Activated B cell treated with CpG ODN at 0.5 μM for 24 hours (primary cell): Measurements from ENCODE around the gene VTI1B. TPM values are rescaled to one million over a fixed set of nuclear protein-coding genes. Genes with fewer than 3 reads are reported as not detected.
"Not testable (repeated sequence)": the region's sequence is repeated elsewhere in the genome, so short reads cannot be mapped to it uniquely, and the experiment has no call there.

ENCODE experiments used
- ATAC-seq: fragments of 200-7000 bp; cut with Tn5 transposase; one replicate; pipeline ENCODE4 v1.10.0; 2021; ENCODE audit warnings: low read depth, mild to moderate bottlenecking, moderate library complexity
- CTCF ChIA-PET: fragments of 350-600 bp; sonication (Branson Sonifier 250); formaldehyde crosslinking; loops from one replicate; lab custom pipeline; 2021; ENCODE audit warnings: antibody characterized with exemption; lab: Charles Lee
- POLR2A ChIA-PET: fragments of 350-600 bp; sonication (Branson Sonifier 250); formaldehyde crosslinking; loops from one replicate; lab custom pipeline; 2021; ENCODE audit warnings: antibody characterized with exemption; lab: Charles Lee
- DNase-seq: peaks from one replicate; pipeline ENCODE4 v3.0.0; 2022
- H3K27ac Mint-ChIP-seq: one replicate; pipeline ENCODE4 v1.8.0; 2020; ENCODE audit warnings: mixed read lengths
- H3K27me3 Mint-ChIP-seq: one replicate; pipeline ENCODE4 v1.8.0; 2021; ENCODE audit warnings: mixed read lengths
- H3K36me3 Mint-ChIP-seq: one replicate; pipeline ENCODE4 v1.8.0; 2021; ENCODE audit warnings: low read depth, mixed read lengths
- H3K4me1 Mint-ChIP-seq: one replicate; pipeline ENCODE4 v1.8.0; 2021; ENCODE audit warnings: mixed read lengths
- H3K4me3 Mint-ChIP-seq: one replicate; pipeline ENCODE4 v1.8.0; 2020; ENCODE audit warnings: mild to moderate bottlenecking, mixed read lengths
- H3K9me3 Mint-ChIP-seq: one replicate; pipeline ENCODE4 v1.8.0; 2020; ENCODE audit warnings: mixed read lengths
- intact Hi-C: fragments of 100-400 bp; cut with micrococcal nuclease; formaldehyde crosslinking; loops from one replicate; pipeline ENCODE4 v1.15.1; 2024
- total RNA-seq: library from RNA; stranded (reverse); gene quantifications from 2 replicates; pipeline ENCODE4 v1.2.3, GENCODE V29; 2022
- TF ChIP-seq, protein P1 (sequence below): fragments of 200-600 bp; IDR thresholded peaks from one replicate; pipeline ENCODE4 v1.8.0; 2022; ENCODE audit warnings: antibody characterized with exemption, mild to moderate bottlenecking

VTI1B gene, protein sequence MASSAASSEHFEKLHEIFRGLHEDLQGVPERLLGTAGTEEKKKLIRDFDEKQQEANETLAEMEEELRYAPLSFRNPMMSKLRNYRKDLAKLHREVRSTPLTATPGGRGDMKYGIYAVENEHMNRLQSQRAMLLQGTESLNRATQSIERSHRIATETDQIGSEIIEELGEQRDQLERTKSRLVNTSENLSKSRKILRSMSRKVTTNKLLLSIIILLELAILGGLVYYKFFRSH
- total RNA-seq, result 76.3 and 78.9 TPM in 2 replicates

DNA sequence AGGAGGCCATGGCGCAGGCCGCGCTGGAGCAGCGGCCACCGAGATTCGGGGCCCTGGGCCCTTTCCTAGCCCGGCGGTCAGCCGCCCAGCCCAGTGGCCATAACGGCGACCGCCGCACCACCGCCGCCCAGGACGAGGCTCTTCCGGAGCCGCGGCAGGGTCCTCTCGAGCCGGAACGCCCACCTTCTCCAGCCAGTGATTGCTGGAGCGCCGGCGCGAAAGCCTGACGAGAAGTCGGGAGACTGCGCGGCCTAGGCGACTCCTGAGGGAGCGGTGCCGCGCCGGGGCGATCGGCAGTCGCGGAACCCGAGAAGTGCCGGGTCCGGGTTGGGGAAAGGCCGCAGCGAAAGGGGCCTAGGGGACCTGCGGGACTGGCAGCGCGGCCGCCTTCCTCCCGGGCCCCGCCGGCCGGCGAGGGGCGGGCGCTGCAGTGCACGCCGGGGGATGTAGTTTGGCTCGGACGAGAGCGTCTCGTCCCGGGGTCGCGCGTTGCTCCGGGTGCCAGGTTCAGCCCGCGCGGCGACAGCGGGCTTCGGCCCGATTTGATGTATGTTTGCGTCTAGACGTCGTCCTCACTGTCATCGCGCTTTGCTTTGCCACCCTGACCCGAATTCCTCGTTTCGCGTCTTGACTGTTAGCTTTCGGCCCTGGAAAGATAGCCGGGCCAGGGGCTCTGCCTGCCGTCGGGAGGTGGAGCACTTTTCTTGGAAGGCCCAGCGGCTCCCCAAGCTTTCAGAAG, at the start of gene VTI1B:
TSS of gene VTI1B (minus strand) at position 153 of the 739 bp plus-strand sequence. CDS start at position 10, 143 bp downstream.
- Mint-ChIP-seq H3K27me3 (no peaks in the 10 kb centered on the region), H3K4me1 (peaks cover 36% of the 10 kb centered on the region), H3K9me3 (no peaks in the 10 kb centered on the region), H3K4me3 (peak within 1 kb of the TSS; percentile 89), H3K36me3 (peaks cover 19% of the 10 kb centered on the region), H3K27ac (peak within 1 kb of the TSS; percentile 89)
- ATAC-seq, result peak; percentile 93
- POLR2A ChIA-PET, result interaction anchor here (0.6 to 2.6 kb wide), 8 partner anchors 20 to 315 kb away, joined by 3 to 21 read pairs (median 7); partner anchors contain the start of genes ARG2, ATP6V1D, EIF2S1 and PIGH
- peak; percentile 86 for DNase-seq
- intact Hi-C loops, result loop anchor here (1.0 to 2.0 kb wide), 6 partner anchors 21 to 314 kb away; partner anchors contain the start of genes ARG2, EIF2S1, PIGH and RDH11
- CTCF ChIA-PET, result interaction anchor here (0.9 to 1.1 kb wide), 2 partner anchors 19 to 90 kb away, joined by 3 to 4 read pairs; no protein-coding TSS in a partner anchor
- TF ChIP-seq, protein P1, sequence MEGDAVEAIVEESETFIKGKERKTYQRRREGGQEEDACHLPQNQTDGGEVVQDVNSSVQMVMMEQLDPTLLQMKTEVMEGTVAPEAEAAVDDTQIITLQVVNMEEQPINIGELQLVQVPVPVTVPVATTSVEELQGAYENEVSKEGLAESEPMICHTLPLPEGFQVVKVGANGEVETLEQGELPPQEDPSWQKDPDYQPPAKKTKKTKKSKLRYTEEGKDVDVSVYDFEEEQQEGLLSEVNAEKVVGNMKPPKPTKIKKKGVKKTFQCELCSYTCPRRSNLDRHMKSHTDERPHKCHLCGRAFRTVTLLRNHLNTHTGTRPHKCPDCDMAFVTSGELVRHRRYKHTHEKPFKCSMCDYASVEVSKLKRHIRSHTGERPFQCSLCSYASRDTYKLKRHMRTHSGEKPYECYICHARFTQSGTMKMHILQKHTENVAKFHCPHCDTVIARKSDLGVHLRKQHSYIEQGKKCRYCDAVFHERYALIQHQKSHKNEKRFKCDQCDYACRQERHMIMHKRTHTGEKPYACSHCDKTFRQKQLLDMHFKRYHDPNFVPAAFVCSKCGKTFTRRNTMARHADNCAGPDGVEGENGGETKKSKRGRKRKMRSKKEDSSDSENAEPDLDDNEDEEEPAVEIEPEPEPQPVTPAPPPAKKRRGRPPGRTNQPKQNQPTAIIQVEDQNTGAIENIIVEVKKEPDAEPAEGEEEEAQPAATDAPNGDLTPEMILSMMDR, result no peak

DNA sequence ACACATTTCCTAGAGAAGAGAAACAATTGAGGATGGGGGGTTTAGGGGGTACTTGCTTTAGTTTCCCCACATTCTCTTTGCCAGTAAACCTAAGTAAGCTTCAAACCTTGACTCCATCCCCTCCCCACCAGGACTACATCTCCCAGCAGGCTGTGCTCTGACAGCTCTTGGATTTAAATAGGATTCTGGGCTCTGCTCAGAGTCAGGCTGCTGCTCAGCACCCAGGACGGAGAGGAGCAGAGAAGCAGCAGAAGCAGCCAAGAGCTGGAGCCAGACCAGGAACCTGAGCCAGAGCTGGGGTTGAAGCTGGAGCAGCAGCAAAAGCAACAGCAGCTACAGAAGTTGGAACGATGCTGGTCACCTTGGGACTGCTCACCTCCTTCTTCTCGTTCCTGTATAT, 47.9 kb upstream of the VTI1B start:
- no peak overlapping the region for H3K4me3 Mint-ChIP-seq
- TF ChIP-seq, protein P1, result no peak
- no peaks in the 10 kb centered on the region for H3K36me3 Mint-ChIP-seq
- DNase-seq, result no peak
- H3K27me3 Mint-ChIP-seq, result peaks cover 31% of the 10 kb centered on the region
- intact Hi-C loops, result no loop called here
- no peaks in the 10 kb centered on the region for H3K9me3 Mint-ChIP-seq
- POLR2A ChIA-PET, result no interaction called here
- peaks cover 5% of the 10 kb centered on the region for H3K4me1 Mint-ChIP-seq
- no peak overlapping the region for H3K27ac Mint-ChIP-seq
- ATAC-seq, result no peak
- CTCF ChIA-PET, result no interaction called here

DNA sequence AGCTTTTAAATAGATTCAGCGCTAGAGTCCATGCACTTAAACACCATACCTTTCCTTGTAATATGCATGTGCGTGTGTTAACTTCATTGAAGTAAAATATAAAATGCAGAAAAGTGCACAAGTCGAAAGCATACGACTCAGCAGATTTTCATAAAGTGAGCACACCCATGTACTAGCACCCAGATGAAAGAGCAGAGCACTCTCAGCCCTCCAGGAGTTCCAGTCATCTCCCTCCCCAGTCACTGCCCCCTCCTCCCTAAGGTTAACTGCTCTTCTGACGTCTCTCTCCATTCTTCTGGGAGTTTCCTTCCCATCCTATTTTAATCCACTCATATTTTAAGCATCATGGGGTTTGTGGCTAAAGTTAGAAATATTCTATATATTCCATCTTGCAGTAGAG, 47.4 kb upstream of the VTI1B start:
- intact Hi-C loops, result no loop called here
- TF ChIP-seq, protein P1, result no peak
- no peak overlapping the region for H3K27ac Mint-ChIP-seq
- no peak for ATAC-seq
- H3K9me3 Mint-ChIP-seq, result no peaks in the 10 kb centered on the region
- H3K27me3 Mint-ChIP-seq, result peaks cover 31% of the 10 kb centered on the region
- CTCF ChIA-PET, result interaction anchor here (1.4 kb wide), 1 partner anchor 17 kb away, joined by 4 read pairs; no protein-coding TSS in a partner anchor
- no peak for DNase-seq
- peaks cover 5% of the 10 kb centered on the region for H3K4me1 Mint-ChIP-seq
- H3K4me3 Mint-ChIP-seq, result no peak overlapping the region
- no peaks in the 10 kb centered on the region for H3K36me3 Mint-ChIP-seq
- POLR2A ChIA-PET, result no interaction called here

DNA sequence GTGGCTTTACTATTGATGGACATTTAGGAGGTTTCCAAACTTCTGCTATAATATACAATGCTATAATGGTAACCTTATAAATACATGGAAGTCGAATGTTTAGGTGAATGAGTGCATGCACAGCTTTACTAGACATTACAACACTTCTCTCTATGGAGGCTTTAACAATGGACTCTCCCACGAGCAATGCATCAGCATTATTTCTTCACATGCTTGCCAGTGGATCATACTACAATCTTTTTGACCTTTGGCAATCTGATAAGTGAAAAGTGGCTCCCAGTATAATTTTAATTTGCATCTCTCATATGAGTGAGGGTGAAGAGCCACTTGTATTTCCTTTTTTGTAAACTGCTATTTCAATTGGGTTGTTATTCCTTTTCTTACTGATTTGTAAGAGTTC, 45.4 kb upstream of the VTI1B start:
- no peak overlapping the region for H3K27ac Mint-ChIP-seq
- TF ChIP-seq, protein P1, result no peak
- ATAC-seq, result no peak
- H3K4me3 Mint-ChIP-seq, result no peak overlapping the region
- ChIA-PET CTCF (no interaction called here), POLR2A (no interaction called here)
- no peaks in the 10 kb centered on the region for H3K9me3 Mint-ChIP-seq
- DNase-seq, result no peak
- H3K4me1 Mint-ChIP-seq, result peaks cover 5% of the 10 kb centered on the region
- no peaks in the 10 kb centered on the region for H3K36me3 Mint-ChIP-seq
- H3K27me3 Mint-ChIP-seq, result peaks cover 28% of the 10 kb centered on the region
- intact Hi-C loops, result no loop called here

DNA sequence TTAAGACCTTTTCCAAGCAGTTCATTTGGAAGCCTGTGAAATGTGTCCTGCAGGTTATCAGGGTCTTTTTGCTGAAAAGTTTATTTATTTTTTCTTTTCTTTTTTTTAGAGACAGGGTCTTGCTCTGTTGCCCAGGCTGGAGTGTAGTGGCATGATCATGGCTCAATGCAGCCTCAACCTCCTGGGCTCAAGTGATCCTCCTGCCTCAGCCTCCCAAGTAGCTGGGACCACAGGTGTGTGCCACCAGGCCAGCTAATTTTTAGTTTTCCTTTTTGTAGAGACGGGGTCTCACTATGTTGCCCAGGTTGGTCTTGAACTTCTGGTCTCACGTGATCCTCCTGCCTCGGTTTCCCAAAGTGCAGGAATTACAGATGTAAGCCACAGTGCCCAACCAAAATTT, 45.0 kb upstream of the VTI1B start:
- H3K4me1 Mint-ChIP-seq, POLR2A ChIA-PET, CTCF ChIA-PET, ATAC-seq, H3K27ac Mint-ChIP-seq, DNase-seq, intact Hi-C loops, H3K36me3 Mint-ChIP-seq, H3K9me3 Mint-ChIP-seq, H3K4me3 Mint-ChIP-seq: not testable (repeated sequence)
- H3K27me3 Mint-ChIP-seq, result peaks cover 26% of the 10 kb centered on the region
